Liver (tissue), 9 donors: ENCODE results near the gene HDC. TPM values are rescaled to one million over a fixed set of nuclear protein-coding genes. Genes with fewer than 3 reads are reported as not detected.
A peak's percentile ranks its signal among the peaks of the same experiment; 100 is the strongest.

Experiments used
- DNase-seq: peaks from one replicate; pipeline ENCODE4 v3.0.0-alpha.2; 2017; ENCODE audit warnings: low spot score
- H3K27ac ChIP-seq, 2 donors: one replicate each; pipeline ENCODE4 v1.7.0; 2013; ENCODE audit warnings: inconsistent platforms in 2 of 2, low read length in 2 of 2, control low read depth in 1 of 2, low read depth in 1 of 2, mild to moderate bottlenecking in 1 of 2
- H3K27me3 ChIP-seq, 4 donors: one replicate each; pipeline versions ENCODE4 v1.6.1 to v1.7.0; 2013; ENCODE audit warnings: low read length in 3 of 4, inconsistent platforms in 1 of 4, mild to moderate bottlenecking in 1 of 4, moderate library complexity in 1 of 4; ENCODE audit not compliant: control insufficient read depth in 4 of 4, insufficient read depth in 4 of 4
- H3K36me3 ChIP-seq, 4 donors: one replicate each; pipeline versions ENCODE4 v1.6.1 to v1.7.0; 2013; ENCODE audit warnings: low read length in 3 of 4, mild to moderate bottlenecking in 3 of 4, low read depth in 1 of 4, moderate library complexity in 1 of 4; ENCODE audit not compliant: control insufficient read depth in 4 of 4, insufficient read depth in 3 of 4
- H3K4me1 ChIP-seq, 4 donors: one replicate each; pipeline versions ENCODE4 v1.6.1 to v1.7.0; 2013; ENCODE audit warnings: low read length in 3 of 4, mild to moderate bottlenecking in 3 of 4, moderate library complexity in 1 of 4; ENCODE audit not compliant: control insufficient read depth in 4 of 4, insufficient read depth in 4 of 4
- H3K4me3 ChIP-seq, 3 donors: one replicate each; pipeline versions ENCODE4 v1.6.1 to v1.7.0; 2013; ENCODE audit warnings: low read length in 3 of 3, control low read depth in 1 of 3, low read depth in 1 of 3, mild to moderate bottlenecking in 1 of 3
- H3K9ac ChIP-seq, 2 donors: one replicate each; pipeline ENCODE4 v1.7.0; 2013; ENCODE audit warnings: low read length in 2 of 2, mild to moderate bottlenecking in 2 of 2, moderate library complexity in 2 of 2, control low read depth in 1 of 2, low read depth in 1 of 2
- H3K9me3 ChIP-seq, 4 donors: one replicate each; pipeline versions ENCODE4 v1.6.1 to v1.7.0; 2013; ENCODE audit warnings: low read length in 3 of 4; ENCODE audit not compliant: control insufficient read depth in 4 of 4
- ATF3 ChIP-seq: IDR thresholded peaks from 2 replicates; pipeline ENCODE4 v1.6.1; 2016; ENCODE audit warnings: antibody characterized with exemption
- FOXA1 ChIP-seq: IDR thresholded peaks from 2 replicates; pipeline ENCODE4 v1.6.1; 2016; ENCODE audit warnings: antibody characterized with exemption
- FOXA2 ChIP-seq: IDR thresholded peaks from 2 replicates; pipeline ENCODE4 v1.6.1; 2016; ENCODE audit warnings: antibody characterized with exemption
- HNF4A ChIP-seq, 2 donors: conservative IDR thresholded peaks; 2 replicates each; pipeline ENCODE4 v1.6.1; 2016; ENCODE audit warnings: antibody characterized with exemption in 2 of 2, mild to moderate bottlenecking in 2 of 2
- HNF4G ChIP-seq: IDR thresholded peaks from 2 replicates; pipeline ENCODE4 v1.6.1; 2016; ENCODE audit warnings: antibody characterized with exemption
- JUND ChIP-seq, 2 donors: IDR thresholded peaks; 2 replicates each; pipeline ENCODE4 v1.6.1; 2016; ENCODE audit warnings: antibody characterized with exemption in 2 of 2
- NR2F2 ChIP-seq: IDR thresholded peaks from 2 replicates; pipeline ENCODE4 v1.6.1; 2016; ENCODE audit warnings: antibody characterized with exemption
- RAD21 ChIP-seq, 2 donors: IDR thresholded peaks; 2 replicates each; pipeline ENCODE4 v1.6.1; 2016; ENCODE audit warnings: antibody characterized with exemption in 2 of 2, mild to moderate bottlenecking in 2 of 2
- RXRA ChIP-seq, 2 donors: IDR thresholded peaks; 2 replicates each; pipeline ENCODE4 v1.6.1; 2017 to 2018; ENCODE audit warnings: antibody characterized with exemption in 2 of 2, mild to moderate bottlenecking in 1 of 2
- SP1 ChIP-seq: IDR thresholded peaks from 2 replicates; pipeline ENCODE4 v1.6.1; 2018; ENCODE audit warnings: antibody characterized with exemption, mild to moderate bottlenecking
- TAF1 ChIP-seq: conservative IDR thresholded peaks from 2 replicates; pipeline ENCODE4 v1.6.1; 2016; ENCODE audit warnings: antibody characterized with exemption, mild to moderate bottlenecking
- YY1 ChIP-seq: IDR thresholded peaks from 2 replicates; pipeline ENCODE4 v1.6.1; 2016; ENCODE audit warnings: antibody characterized with exemption, mild to moderate bottlenecking
- WGBS: extraction: QIAGEN DNeasy Blood & Tissue Kit; methylation state at CpG from one replicate; pipeline ENCODE4 v1.1.7; 2013; 5-methylcytosine and 5-hydroxymethylcytosine counted together
- polyA plus RNA-seq, 2 donors: library from polyadenylated mRNA; stranded (reverse) in 1 of 2; unstranded in 1 of 2; fragments of 200-250 nt in 1 of 2; fragments of >200 nt in 1 of 2; fragmentation: Nextera tagmentation in 1 of 2; extraction: Ambion mirVana in 1 of 2; gene quantifications; one replicate each; pipeline versions ENCODE4 v1.2.1 to v1.2.3, GENCODE V29; 2013 to 2015
- total RNA-seq, 2 donors: library from RNA; depleted of rRNA; stranded (reverse); fragments of >200 nt; gene quantifications; one replicate each; pipeline ENCODE4 v1.2.3, GENCODE V29; 2014
- TF ChIP-seq, protein P1 (sequence below): fragments of 150-350 bp; IDR thresholded peaks from 2 replicates; pipeline ENCODE4 v1.5.1; 2017; ENCODE audit warnings: improper control_type of control experiment, low read depth, low read length; ENCODE audit not compliant: missing input control
- TF ChIP-seq, protein P2 (sequence below): IDR thresholded peaks from 2 replicates; pipeline ENCODE4 v1.6.1; 2016; ENCODE audit warnings: antibody characterized with exemption
- TF ChIP-seq, protein P3 (sequence below): IDR thresholded peaks from 2 replicates; pipeline ENCODE4 v1.6.1; 2016; ENCODE audit warnings: antibody characterized with exemption, mild to moderate bottlenecking
- donor health status: healthy.
- donor health status: healthy.
- donor health status: healthy.
- donor health status: healthy.
- donor health status: healthy.

Gene HDC
- total and polyA plus RNA-seq, 4 donors, result 0.07 to 3.0 (median 0.78) TPM

DNA sequence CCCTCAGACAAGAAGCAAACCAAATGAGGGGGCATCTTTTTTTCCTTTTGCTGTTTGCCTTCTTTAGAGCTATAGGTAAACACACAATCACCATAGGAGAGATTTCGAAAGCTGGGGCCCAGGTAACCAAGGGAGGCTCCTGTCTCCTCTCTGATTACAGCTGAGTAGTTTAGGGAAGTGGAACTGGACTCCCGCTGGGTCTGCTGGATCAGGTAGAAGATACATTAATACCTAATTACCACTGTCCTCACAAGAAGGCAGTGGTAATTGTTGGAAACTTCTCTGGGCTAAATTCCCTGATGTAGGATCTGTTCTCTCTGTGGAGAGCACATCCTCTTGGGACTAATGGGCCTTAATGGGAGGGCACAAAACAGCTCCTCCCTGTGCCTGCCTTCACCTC lies 32.7 kb downstream of the HDC start:
- TF ChIP-seq, protein P1, sequence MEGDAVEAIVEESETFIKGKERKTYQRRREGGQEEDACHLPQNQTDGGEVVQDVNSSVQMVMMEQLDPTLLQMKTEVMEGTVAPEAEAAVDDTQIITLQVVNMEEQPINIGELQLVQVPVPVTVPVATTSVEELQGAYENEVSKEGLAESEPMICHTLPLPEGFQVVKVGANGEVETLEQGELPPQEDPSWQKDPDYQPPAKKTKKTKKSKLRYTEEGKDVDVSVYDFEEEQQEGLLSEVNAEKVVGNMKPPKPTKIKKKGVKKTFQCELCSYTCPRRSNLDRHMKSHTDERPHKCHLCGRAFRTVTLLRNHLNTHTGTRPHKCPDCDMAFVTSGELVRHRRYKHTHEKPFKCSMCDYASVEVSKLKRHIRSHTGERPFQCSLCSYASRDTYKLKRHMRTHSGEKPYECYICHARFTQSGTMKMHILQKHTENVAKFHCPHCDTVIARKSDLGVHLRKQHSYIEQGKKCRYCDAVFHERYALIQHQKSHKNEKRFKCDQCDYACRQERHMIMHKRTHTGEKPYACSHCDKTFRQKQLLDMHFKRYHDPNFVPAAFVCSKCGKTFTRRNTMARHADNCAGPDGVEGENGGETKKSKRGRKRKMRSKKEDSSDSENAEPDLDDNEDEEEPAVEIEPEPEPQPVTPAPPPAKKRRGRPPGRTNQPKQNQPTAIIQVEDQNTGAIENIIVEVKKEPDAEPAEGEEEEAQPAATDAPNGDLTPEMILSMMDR, result no peak
- TF ChIP-seq RXRA (IDR thresholded peaks at IDR 0.05) (no peak), NR2F2 (no peak), RAD21 (IDR thresholded peaks at IDR 0.05) (no peak), YY1 (no peak), SP1 (no peak)
- peaks cover 0 to 42% (median 16%) of the 10 kb centered on the region in 4 donors for H3K36me3 ChIP-seq
- no peaks in the 10 kb centered on the region for H3K9me3 ChIP-seq
- WGBS, result 93% methylated on average over 2 of the region's 2 CpGs
- no peak overlapping the region for H3K27ac ChIP-seq
- H3K27me3 ChIP-seq, result no peaks in the 10 kb centered on the region
- peaks cover 17 to 51% (median 40%) of the 10 kb centered on the region in 4 donors for H3K4me1 ChIP-seq
- H3K9ac ChIP-seq, result no peak overlapping the region
- no peak overlapping the region for H3K4me3 ChIP-seq
- peak; percentile 31 for DNase-seq

DNA sequence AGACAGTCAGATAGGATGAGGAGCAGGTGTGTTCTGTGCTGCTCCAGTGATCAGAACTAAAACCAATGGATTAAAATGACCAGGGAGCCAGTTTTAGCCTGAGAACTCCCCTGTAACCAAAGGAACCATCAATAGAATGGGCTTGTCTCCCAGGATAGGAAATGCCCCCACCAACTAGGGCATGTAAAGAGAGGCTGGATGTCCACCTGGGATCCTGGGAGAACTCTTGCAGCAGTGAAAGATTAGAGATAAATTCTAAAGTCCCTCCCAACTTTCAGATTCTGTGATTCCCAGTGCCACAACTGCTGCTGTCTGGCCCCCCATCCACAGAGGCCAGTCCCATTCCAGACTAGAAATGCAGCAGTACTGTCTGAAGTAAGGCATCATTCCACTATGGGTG lies 33.8 kb downstream of the HDC start:
- H3K4me1 ChIP-seq, result peaks cover 11 to 45% (median 32%) of the 10 kb centered on the region in 4 donors
- no peaks in the 10 kb centered on the region for H3K27me3 ChIP-seq
- no peak overlapping the region for H3K4me3 ChIP-seq
- no peak for DNase-seq
- H3K9me3 ChIP-seq, result no peaks in the 10 kb centered on the region
- peaks cover 0 to 52% (median 22%) of the 10 kb centered on the region in 4 donors for H3K36me3 ChIP-seq
- no peak overlapping the region for H3K27ac ChIP-seq
- TF ChIP-seq FOXA1, result no peak
- TF ChIP-seq, protein P2, sequence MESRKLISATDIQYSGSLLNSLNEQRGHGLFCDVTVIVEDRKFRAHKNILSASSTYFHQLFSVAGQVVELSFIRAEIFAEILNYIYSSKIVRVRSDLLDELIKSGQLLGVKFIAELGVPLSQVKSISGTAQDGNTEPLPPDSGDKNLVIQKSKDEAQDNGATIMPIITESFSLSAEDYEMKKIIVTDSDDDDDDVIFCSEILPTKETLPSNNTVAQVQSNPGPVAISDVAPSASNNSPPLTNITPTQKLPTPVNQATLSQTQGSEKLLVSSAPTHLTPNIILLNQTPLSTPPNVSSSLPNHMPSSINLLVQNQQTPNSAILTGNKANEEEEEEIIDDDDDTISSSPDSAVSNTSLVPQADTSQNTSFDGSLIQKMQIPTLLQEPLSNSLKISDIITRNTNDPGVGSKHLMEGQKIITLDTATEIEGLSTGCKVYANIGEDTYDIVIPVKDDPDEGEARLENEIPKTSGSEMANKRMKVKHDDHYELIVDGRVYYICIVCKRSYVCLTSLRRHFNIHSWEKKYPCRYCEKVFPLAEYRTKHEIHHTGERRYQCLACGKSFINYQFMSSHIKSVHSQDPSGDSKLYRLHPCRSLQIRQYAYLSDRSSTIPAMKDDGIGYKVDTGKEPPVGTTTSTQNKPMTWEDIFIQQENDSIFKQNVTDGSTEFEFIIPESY, result no peak
- TF ChIP-seq HNF4G, result no peak
- TF ChIP-seq HNF4A (conservative IDR thresholded peaks at IDR 0.05), result no peak
- TF ChIP-seq SP1, result no peak
- TF ChIP-seq, protein P1, result no peak
- TF ChIP-seq JUND (IDR thresholded peaks at IDR 0.05), result no peak
- no peak for TF ChIP-seq TAF1
- no peak for TF ChIP-seq ATF3
- TF ChIP-seq FOXA2, result no peak
- TF ChIP-seq RXRA (IDR thresholded peaks at IDR 0.05), result no peak
- no peak for TF ChIP-seq NR2F2
- TF ChIP-seq, protein P3, sequence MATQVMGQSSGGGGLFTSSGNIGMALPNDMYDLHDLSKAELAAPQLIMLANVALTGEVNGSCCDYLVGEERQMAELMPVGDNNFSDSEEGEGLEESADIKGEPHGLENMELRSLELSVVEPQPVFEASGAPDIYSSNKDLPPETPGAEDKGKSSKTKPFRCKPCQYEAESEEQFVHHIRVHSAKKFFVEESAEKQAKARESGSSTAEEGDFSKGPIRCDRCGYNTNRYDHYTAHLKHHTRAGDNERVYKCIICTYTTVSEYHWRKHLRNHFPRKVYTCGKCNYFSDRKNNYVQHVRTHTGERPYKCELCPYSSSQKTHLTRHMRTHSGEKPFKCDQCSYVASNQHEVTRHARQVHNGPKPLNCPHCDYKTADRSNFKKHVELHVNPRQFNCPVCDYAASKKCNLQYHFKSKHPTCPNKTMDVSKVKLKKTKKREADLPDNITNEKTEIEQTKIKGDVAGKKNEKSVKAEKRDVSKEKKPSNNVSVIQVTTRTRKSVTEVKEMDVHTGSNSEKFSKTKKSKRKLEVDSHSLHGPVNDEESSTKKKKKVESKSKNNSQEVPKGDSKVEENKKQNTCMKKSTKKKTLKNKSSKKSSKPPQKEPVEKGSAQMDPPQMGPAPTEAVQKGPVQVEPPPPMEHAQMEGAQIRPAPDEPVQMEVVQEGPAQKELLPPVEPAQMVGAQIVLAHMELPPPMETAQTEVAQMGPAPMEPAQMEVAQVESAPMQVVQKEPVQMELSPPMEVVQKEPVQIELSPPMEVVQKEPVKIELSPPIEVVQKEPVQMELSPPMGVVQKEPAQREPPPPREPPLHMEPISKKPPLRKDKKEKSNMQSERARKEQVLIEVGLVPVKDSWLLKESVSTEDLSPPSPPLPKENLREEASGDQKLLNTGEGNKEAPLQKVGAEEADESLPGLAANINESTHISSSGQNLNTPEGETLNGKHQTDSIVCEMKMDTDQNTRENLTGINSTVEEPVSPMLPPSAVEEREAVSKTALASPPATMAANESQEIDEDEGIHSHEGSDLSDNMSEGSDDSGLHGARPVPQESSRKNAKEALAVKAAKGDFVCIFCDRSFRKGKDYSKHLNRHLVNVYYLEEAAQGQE, result no peak
- H3K9ac ChIP-seq, result no peak overlapping the region
